ENCODE data around the gene AJUBA.

- TF ChIP-seq, protein P1, sequence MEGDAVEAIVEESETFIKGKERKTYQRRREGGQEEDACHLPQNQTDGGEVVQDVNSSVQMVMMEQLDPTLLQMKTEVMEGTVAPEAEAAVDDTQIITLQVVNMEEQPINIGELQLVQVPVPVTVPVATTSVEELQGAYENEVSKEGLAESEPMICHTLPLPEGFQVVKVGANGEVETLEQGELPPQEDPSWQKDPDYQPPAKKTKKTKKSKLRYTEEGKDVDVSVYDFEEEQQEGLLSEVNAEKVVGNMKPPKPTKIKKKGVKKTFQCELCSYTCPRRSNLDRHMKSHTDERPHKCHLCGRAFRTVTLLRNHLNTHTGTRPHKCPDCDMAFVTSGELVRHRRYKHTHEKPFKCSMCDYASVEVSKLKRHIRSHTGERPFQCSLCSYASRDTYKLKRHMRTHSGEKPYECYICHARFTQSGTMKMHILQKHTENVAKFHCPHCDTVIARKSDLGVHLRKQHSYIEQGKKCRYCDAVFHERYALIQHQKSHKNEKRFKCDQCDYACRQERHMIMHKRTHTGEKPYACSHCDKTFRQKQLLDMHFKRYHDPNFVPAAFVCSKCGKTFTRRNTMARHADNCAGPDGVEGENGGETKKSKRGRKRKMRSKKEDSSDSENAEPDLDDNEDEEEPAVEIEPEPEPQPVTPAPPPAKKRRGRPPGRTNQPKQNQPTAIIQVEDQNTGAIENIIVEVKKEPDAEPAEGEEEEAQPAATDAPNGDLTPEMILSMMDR (IDR thresholded peaks at IDR 0.05): no peak
- TF ChIP-seq FOXK1 (CRISPR knock-in tag; IDR thresholded peaks at IDR 0.05) (no peak), NFYB (CRISPR knock-in tag; conservative IDR thresholded peaks at IDR 0.05; ENCODE audit: low read depth) (no peak), NR2C2 (CRISPR knock-in tag; IDR thresholded peaks at IDR 0.05) (no peak), NR3C1 (CRISPR knock-in tag; conservative IDR thresholded peaks at IDR 0.05; ENCODE audit: low read depth) (no peak), SP1 (CRISPR knock-in tag; conservative IDR thresholded peaks at IDR 0.05) (no peak), ELF4 (CRISPR knock-in tag; IDR thresholded peaks at IDR 0.05; ENCODE audit: low read depth) (no peak), SMAD4 (CRISPR knock-in tag; IDR thresholded peaks at IDR 0.05) (no peak)
- TF ChIP-seq, protein P2, sequence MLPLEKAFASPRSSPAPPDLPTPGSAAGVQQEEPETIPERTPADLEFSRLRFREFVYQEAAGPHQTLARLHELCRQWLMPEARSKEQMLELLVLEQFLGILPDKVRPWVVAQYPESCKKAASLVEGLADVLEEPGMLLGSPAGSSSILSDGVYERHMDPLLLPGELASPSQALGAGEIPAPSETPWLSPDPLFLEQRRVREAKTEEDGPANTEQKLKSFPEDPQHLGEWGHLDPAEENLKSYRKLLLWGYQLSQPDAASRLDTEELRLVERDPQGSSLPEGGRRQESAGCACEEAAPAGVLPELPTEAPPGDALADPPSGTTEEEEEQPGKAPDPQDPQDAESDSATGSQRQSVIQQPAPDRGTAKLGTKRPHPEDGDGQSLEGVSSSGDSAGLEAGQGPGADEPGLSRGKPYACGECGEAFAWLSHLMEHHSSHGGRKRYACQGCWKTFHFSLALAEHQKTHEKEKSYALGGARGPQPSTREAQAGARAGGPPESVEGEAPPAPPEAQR (CRISPR knock-in tag; IDR thresholded peaks at IDR 0.05): no peak
Measured at GRCh38 chr14:22966783-22967269, 15.5 kb downstream of the AJUBA start.

Measured in WTC11 (cell line).